ENCODE results near the gene ATL2. TPM values are rescaled to one million over a fixed set of nuclear protein-coding genes. Genes with fewer than 3 reads are reported as not detected.

Gene ATL2
- total and polyA plus RNA-seq, 2 experiments from 2014 or later: 28.0 to 72.4 TPM

GRCh38 chr2:38405917-38406596 is 29.0 kb upstream of the ATL2 start:
- Histone ChIP-seq H3K79me2 (no peaks in the 10 kb centered on the region), H3K4me1 (ENCODE audit: insufficient read depth) (peaks cover 10% of the 10 kb centered on the region), H4K20me1 (ENCODE audit: insufficient read depth, poor library complexity, severe bottlenecking) (no peaks in the 10 kb centered on the region), H2AFZ (no peak overlapping the region), H3K9me2 (replicated peaks; ENCODE audit: insufficient read depth) (no peaks in the 10 kb centered on the region), H3K9me3 (ENCODE audit: low read depth) (no peaks in the 10 kb centered on the region), H3K27me3 (no peaks in the 10 kb centered on the region), H3K27ac (peak overlapping the region; percentile 51), H3K4me2 (no peak overlapping the region), H3K36me3 (replicated peaks; ENCODE audit: insufficient read depth, low read depth) (no peaks in the 10 kb centered on the region), H3K4me3 (no peak overlapping the region)
- DNase-seq (ENCODE audit: low spot score): no peak
- TF ChIP-seq, protein P1, sequence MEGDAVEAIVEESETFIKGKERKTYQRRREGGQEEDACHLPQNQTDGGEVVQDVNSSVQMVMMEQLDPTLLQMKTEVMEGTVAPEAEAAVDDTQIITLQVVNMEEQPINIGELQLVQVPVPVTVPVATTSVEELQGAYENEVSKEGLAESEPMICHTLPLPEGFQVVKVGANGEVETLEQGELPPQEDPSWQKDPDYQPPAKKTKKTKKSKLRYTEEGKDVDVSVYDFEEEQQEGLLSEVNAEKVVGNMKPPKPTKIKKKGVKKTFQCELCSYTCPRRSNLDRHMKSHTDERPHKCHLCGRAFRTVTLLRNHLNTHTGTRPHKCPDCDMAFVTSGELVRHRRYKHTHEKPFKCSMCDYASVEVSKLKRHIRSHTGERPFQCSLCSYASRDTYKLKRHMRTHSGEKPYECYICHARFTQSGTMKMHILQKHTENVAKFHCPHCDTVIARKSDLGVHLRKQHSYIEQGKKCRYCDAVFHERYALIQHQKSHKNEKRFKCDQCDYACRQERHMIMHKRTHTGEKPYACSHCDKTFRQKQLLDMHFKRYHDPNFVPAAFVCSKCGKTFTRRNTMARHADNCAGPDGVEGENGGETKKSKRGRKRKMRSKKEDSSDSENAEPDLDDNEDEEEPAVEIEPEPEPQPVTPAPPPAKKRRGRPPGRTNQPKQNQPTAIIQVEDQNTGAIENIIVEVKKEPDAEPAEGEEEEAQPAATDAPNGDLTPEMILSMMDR (IDR thresholded peaks at IDR 0.05; ENCODE audit: poor library complexity): no peak
- TF ChIP-seq EZH2phosphoT487 (IDR thresholded peaks at IDR 0.05; ENCODE audit: low read depth, severe bottlenecking, unreplicated experiment): no peak
- TF ChIP-seq EZH2 (IDR thresholded peaks at IDR 0.05; ENCODE audit: borderline replicate concordance): no peak
- WGBS (ENCODE audit: low lambda C conversion rate, missing lambda C conversion rate): 84% methylated on average over 9 of the region's 9 CpGs

GRCh38 chr2:38400513-38400912 is 23.4 kb upstream of the ATL2 start:
- no peak for DNase-seq (ENCODE audit: low spot score)
- Histone ChIP-seq H3K79me2 (no peaks in the 10 kb centered on the region), H3K36me3 (replicated peaks; ENCODE audit: insufficient read depth, low read depth) (no peaks in the 10 kb centered on the region), H3K4me3 (no peak overlapping the region), H3K9me3 (ENCODE audit: low read depth) (no peaks in the 10 kb centered on the region), H2AFZ (no peak overlapping the region), H4K20me1 (ENCODE audit: insufficient read depth, poor library complexity, severe bottlenecking) (no peaks in the 10 kb centered on the region), H3K9me2 (replicated peaks; ENCODE audit: insufficient read depth) (no peaks in the 10 kb centered on the region), H3K4me1 (ENCODE audit: insufficient read depth) (no peaks in the 10 kb centered on the region), H3K27ac (no peak overlapping the region), H3K4me2 (no peak overlapping the region), H3K27me3 (no peaks in the 10 kb centered on the region)
- TF ChIP-seq EZH2 (IDR thresholded peaks at IDR 0.05; ENCODE audit: borderline replicate concordance) (no peak), EZH2phosphoT487 (IDR thresholded peaks at IDR 0.05; ENCODE audit: low read depth, severe bottlenecking, unreplicated experiment) (no peak)
- TF ChIP-seq, protein P1 (IDR thresholded peaks at IDR 0.05; ENCODE audit: poor library complexity): no peak

DNA sequence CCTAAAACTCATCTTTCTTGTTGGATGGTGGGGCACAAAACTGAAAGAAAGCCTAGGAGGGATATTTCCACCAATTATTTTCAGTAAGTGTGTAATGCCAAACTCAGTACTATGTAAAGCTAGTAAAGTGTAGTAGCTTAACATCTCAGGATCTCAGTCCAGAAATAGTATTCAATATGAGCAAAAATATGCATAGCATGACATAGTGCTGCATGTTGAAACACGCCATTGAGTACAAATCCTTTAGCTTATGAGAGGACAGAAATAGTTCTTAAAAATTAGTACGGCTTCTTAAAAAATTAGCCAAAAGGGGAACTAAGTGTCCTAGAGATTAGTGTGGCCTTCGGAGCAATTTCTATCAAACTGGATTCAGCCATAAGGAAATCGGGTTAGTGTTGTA is 21.7 kb upstream of the ATL2 start:
- Histone ChIP-seq H3K27ac (no peak overlapping the region), H3K4me1 (ENCODE audit: insufficient read depth) (no peaks in the 10 kb centered on the region), H3K9me2 (replicated peaks; ENCODE audit: insufficient read depth) (no peaks in the 10 kb centered on the region), H3K36me3 (replicated peaks; ENCODE audit: insufficient read depth, low read depth) (no peaks in the 10 kb centered on the region), H2AFZ (no peak overlapping the region), H3K4me2 (no peak overlapping the region), H3K9me3 (ENCODE audit: low read depth) (no peaks in the 10 kb centered on the region), H4K20me1 (ENCODE audit: insufficient read depth, poor library complexity, severe bottlenecking) (no peaks in the 10 kb centered on the region), H3K27me3 (no peaks in the 10 kb centered on the region), H3K79me2 (no peaks in the 10 kb centered on the region), H3K4me3 (no peak overlapping the region)
- 94% methylated on average over 4 of the region's 4 CpGs for WGBS (ENCODE audit: low lambda C conversion rate, missing lambda C conversion rate)
- TF ChIP-seq EZH2 (IDR thresholded peaks at IDR 0.05; ENCODE audit: borderline replicate concordance): no peak
- no peak for TF ChIP-seq EZH2phosphoT487 (IDR thresholded peaks at IDR 0.05; ENCODE audit: low read depth, severe bottlenecking, unreplicated experiment)
- TF ChIP-seq, protein P1 (IDR thresholded peaks at IDR 0.05; ENCODE audit: poor library complexity): no peak
- DNase-seq (ENCODE audit: low spot score): no peak

Data from hepatocyte (in vitro differentiated cells).